Measurements from ENCODE around the gene PDK2.

PDK2 gene

DNA sequence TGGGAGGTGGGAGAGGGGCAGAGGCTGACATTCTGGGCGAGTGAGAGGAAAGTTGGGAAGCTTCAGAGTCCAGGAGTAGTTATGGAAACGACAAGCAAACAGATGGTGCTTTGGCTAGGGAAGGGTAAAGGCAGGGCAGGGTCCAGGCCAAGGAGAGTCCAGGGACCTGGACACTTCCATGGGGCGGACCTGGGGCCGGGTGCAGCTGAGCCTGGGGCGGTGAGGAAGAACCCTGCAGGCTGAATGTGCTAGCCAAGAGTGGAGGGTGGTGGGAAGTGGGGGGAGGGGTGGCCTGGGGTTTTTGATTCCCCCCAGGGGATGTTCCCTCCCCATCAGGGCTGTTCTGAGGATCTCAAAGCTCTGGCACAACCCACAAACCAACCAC lies 52.7 kb downstream of the PDK2 start:
- no peak for DNase-seq (ENCODE audit: low spot score)
- TF ChIP-seq, protein P1, sequence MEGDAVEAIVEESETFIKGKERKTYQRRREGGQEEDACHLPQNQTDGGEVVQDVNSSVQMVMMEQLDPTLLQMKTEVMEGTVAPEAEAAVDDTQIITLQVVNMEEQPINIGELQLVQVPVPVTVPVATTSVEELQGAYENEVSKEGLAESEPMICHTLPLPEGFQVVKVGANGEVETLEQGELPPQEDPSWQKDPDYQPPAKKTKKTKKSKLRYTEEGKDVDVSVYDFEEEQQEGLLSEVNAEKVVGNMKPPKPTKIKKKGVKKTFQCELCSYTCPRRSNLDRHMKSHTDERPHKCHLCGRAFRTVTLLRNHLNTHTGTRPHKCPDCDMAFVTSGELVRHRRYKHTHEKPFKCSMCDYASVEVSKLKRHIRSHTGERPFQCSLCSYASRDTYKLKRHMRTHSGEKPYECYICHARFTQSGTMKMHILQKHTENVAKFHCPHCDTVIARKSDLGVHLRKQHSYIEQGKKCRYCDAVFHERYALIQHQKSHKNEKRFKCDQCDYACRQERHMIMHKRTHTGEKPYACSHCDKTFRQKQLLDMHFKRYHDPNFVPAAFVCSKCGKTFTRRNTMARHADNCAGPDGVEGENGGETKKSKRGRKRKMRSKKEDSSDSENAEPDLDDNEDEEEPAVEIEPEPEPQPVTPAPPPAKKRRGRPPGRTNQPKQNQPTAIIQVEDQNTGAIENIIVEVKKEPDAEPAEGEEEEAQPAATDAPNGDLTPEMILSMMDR (IDR thresholded peaks at IDR 0.05; ENCODE audit: poor library complexity, severe bottlenecking) = no peak
- Histone ChIP-seq H3K4me3 (ENCODE audit: severe bottlenecking) (peak overlapping the region; percentile 89), H3K4me1 (ENCODE audit: insufficient read depth, poor library complexity, severe bottlenecking) (peaks cover 26% of the 10 kb centered on the region), H3K27ac (ENCODE audit: poor library complexity, severe bottlenecking) (peak overlapping the region; percentile 95), H3K27me3 (ENCODE audit: insufficient read depth, poor library complexity, severe bottlenecking) (no peaks in the 10 kb centered on the region), H3K36me3 (ENCODE audit: low read depth) (peaks cover 47% of the 10 kb centered on the region), H3K9me3 (ENCODE audit: severe bottlenecking) (no peaks in the 10 kb centered on the region)
- ATAC-seq (ENCODE audit: low read depth) = no peak

DNA sequence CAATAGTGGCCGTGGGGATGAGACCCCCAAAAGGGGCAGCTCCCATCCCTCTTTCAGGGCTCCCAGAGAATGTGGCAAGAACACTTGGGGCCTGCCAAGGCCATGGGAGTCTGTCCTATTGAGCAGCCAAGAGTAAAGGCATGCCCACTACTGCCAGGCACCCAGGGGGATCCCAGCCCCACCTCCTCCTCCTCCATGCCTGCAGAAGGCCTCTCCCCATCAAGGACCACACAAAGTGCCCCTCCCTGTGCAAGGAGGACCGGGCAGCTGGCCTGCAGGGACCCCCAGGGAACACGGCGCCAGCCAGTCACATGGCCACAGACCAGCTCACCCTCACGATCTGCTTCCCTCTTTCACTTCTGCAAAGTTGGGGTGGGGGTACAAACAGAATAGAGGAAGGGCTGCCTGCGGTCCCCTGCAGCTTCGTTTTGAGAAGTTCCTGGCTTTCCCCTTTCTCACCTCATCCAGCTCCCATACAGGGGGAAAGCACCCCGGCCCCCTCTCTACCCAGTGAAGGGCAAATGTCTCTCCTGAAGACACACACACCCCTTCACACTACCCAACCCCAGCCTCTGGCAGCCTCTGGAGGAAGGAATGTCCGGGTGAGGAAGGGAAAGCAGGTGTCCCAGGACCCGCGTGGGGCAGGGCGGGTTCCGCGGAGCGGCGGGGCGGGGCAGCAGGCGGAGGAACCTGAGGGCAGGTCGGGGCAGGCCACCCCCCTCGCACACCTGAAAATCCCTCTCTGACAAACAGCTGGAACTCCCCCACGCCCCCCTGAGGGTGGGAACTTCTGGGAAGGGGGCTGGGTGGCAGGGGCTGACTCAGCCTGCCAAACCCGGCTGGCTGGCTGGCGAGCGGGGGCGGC lies 53.3 kb downstream of the PDK2 start:
- Histone ChIP-seq H3K4me3 (ENCODE audit: severe bottlenecking) (peak overlapping the region; percentile 89), H3K27me3 (ENCODE audit: insufficient read depth, poor library complexity, severe bottlenecking) (no peaks in the 10 kb centered on the region), H3K9me3 (ENCODE audit: severe bottlenecking) (no peaks in the 10 kb centered on the region), H3K36me3 (ENCODE audit: low read depth) (peaks cover 43% of the 10 kb centered on the region), H3K4me1 (ENCODE audit: insufficient read depth, poor library complexity, severe bottlenecking) (peaks cover 30% of the 10 kb centered on the region), H3K27ac (ENCODE audit: poor library complexity, severe bottlenecking) (peak overlapping the region; percentile 95)
- TF ChIP-seq, protein P1 (IDR thresholded peaks at IDR 0.05; ENCODE audit: poor library complexity, severe bottlenecking) = peak; percentile 45
- DNase-seq (ENCODE audit: low spot score) (peak; percentile 93), ATAC-seq (ENCODE audit: low read depth) (peak; percentile 44)

DNA sequence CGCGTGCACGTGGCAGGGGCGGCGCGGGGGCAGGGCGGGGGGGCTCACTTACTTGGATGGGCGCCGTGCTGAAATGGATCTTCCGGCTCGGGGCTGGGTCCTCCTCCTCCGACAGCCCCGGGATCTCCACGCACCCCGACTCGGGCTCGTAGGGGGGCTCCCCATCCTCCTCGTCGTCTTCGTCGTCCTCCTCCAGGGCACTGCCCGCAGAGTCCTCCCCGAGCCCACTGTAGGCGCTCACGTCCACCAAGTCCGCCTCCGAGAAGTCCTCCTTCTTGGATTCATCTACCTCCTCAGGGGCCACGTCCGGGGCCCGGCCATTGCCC lies 53.9 kb downstream of the PDK2 start:
- ATAC-seq (ENCODE audit: low read depth) (no peak), DNase-seq (ENCODE audit: low spot score) (no peak)
- Histone ChIP-seq H3K4me3 (ENCODE audit: severe bottlenecking) (peak overlapping the region; percentile 89), H3K36me3 (ENCODE audit: low read depth) (peaks cover 37% of the 10 kb centered on the region), H3K27me3 (ENCODE audit: insufficient read depth, poor library complexity, severe bottlenecking) (no peaks in the 10 kb centered on the region), H3K4me1 (ENCODE audit: insufficient read depth, poor library complexity, severe bottlenecking) (peaks cover 36% of the 10 kb centered on the region), H3K27ac (ENCODE audit: poor library complexity, severe bottlenecking) (peak overlapping the region; percentile 95), H3K9me3 (ENCODE audit: severe bottlenecking) (no peaks in the 10 kb centered on the region)
- TF ChIP-seq, protein P1 (IDR thresholded peaks at IDR 0.05; ENCODE audit: poor library complexity, severe bottlenecking) = no peak

DNA sequence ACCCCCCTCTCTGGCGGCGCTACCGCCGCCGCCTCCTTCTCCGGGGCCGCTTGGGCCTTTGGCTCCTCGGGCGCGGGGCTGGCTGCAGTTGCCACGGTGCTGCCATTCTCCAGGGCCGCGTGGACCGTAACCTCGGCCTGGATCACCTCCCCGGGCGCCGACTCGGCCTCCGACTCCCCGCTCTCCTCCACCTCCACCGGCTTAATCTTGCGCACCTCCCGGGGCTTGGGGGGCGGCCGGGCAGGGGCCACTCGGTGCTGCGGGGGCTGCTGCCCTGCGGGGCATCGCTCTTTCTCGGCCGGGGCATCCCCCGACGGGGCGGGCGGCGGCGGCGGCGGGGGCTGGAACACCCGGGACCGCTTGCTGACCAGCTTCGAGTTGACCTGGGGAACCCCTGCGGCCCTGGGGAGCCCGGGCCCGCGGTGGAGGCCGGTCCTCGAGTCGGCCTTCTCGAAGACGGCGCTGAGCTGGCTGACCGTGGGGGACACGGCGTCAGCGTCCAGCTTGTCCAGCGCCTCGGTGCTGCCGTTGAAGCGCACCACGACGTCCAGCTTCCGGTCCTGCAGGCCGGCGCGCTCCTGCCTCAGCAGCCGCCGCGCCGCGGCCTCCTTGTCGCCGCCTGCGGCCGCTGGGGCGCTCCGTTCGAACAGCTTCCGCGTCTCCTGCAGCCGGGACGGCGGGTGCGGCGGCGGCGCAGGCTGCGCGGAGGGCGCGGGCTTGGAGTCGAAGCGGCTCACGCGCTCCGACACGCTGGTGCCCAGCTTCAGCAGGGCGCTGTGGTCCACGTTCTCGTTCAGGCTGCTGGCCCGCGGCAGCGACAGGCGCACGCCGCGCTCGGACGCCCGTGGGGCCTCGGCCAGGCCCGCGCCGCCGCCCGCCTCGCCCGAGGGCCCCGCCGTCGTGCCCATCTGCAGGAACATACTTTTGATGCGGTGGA lies 54.5 kb downstream of the PDK2 start:
- peak; percentile 69 for DNase-seq (ENCODE audit: low spot score)
- peaks cover 31% of the 10 kb centered on the region for H3K36me3 ChIP-seq (ENCODE audit: low read depth)
- peak overlapping the region; percentile 95 for H3K27ac ChIP-seq (ENCODE audit: poor library complexity, severe bottlenecking)
- ATAC-seq (ENCODE audit: low read depth) = no peak
- no peaks in the 10 kb centered on the region for H3K9me3 ChIP-seq (ENCODE audit: severe bottlenecking)
- H3K4me1 ChIP-seq (ENCODE audit: insufficient read depth, poor library complexity, severe bottlenecking) = peaks cover 43% of the 10 kb centered on the region
- TF ChIP-seq, protein P1 (IDR thresholded peaks at IDR 0.05; ENCODE audit: poor library complexity, severe bottlenecking) = no peak
- H3K27me3 ChIP-seq (ENCODE audit: insufficient read depth, poor library complexity, severe bottlenecking) = no peaks in the 10 kb centered on the region
- peak overlapping the region; percentile 89 for H3K4me3 ChIP-seq (ENCODE audit: severe bottlenecking)

Data from RWPE2 (cell line).